Activated CD4-positive, alpha-beta T cell treated with anti-CD3 and anti-CD28 coated beads, Interleukin-2, Interleukin-6, amounts not matched to agents 100 ng/mL and 50 ng/mL, durations not matched to agents 16 hours and 8 hours (primary cell): ENCODE measurements around the gene ALDH1L1.

Experiments used
- DNase-seq: peaks from one replicate; pipeline ENCODE4 v3.0.0-alpha.2; 2020

The ALDH1L1 gene

DNA sequence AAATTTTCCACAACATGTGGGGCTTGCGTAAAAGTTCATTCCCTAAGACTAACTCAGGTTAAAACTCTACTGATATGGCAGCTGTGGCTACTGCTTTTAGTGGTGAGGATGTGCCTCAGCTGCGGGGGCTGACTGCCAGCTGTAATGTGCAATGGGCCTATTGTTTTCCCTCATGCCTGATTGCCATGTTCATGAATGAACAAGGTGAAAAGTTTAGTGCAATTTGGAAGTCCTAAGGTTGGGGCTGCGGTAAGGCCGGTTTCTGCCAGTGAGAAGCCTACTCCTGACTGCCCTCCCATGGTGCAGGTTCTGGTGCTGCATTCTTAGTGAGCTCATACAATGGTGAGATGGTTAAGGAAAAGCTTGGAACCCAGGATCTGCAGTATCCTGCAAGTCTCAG is 10.9 kb upstream of the ALDH1L1 start:
- DNase-seq, result no peak

DNA sequence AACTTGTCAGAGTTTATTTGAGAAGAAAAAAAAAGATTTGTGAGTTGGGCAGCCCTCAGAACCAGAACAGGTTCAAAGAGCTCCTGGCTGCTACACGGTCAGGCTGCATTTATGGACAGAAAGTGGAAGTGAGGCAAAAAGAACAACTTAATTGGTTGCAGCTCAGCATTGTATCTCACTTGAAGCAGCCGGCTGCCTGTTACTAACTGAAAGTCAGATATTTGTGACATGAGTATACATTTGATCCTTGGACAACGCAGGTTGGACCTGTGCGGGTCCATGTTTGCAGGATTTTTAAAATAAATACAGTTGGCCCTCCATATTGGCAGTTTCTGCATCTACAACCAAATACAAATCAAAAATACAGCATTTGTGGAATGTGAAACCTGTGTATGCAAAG is 7.5 kb upstream of the ALDH1L1 start:
- DNase-seq, result no peak

DNA sequence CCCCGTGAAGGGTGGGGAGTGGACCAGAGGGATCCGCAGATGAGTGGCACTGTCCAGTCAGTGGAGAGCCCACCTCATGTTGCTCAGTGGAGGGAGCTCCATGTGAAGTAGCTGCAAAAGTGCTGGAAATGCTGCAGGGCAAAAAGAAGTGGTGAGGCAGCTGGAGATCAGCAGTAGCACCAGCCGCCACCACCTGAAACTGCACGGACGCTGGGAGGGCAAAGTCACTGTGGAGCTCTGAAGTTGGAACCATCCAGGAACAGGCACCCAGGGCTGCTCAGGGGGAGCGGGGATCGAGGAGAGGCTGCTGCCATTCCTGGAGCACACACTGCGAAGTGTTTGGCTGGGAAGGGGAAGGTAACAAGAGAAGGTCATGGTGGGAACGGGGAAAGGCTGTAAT is 6.4 kb upstream of the ALDH1L1 start:
- no peak for DNase-seq

DNA sequence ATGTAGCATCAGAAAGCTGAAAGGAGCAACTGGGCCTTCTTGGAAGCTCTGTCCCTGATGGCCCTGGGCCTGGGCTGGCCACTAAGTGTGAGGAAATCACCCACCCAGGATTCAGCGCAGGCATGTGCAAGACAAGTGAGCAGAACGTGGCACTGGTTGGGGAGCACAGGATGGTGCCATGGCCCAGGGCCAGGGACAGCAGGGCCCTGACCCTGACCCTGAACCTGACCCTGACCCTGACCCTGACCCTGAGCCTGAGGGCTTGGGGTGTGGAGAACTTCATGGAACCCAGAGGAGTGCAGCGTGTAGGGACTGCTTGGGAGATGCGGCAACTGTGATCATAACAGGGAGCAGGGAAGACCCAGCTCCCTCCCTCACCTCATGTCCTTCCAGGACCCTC is 5.9 kb upstream of the ALDH1L1 start:
- no peak for DNase-seq

DNA sequence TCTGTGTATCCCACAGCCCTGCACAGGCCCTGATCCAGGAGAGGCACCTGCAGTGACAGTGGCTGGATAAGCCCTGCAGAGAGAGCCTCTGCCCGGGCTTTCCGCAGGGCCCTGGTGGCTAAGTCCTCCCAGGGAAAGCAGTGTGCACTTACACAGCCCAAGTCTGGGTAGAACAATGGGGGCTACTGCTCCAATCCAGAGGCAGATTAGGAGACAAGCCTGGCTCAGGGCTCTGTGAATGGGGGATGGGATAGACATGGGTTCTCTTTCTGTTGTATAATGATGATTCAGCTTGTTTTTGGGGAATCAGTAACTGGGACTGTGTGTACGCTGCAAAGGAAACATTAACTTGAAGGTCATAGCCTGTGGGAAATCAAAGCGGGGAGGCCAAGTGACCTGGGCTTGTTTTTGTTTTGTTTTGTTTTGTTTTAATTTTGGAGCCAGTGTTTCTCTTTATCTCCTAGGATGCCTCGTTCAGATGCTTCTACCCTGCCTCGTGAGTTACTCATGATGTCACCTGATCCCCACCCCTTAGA is 4.1 kb upstream of the ALDH1L1 start:
- no peak for DNase-seq

DNA sequence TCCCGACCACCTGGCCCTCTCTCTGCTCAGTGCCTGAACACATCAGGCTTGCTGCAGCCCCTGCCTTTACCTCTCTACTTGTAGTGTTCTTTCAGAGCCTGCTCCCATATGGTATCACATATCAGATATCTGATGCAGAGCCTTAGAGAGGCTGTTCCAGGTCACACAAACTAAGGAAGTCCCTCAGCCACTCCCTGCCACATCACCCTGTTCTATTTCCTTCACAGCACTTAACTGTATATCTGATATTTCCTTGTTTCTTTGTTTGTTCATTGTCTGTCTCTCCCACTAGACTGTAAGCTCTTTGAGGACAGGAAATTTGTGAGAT is 976 bp upstream of the ALDH1L1 start:
- DNase-seq, result no peak

DNA sequence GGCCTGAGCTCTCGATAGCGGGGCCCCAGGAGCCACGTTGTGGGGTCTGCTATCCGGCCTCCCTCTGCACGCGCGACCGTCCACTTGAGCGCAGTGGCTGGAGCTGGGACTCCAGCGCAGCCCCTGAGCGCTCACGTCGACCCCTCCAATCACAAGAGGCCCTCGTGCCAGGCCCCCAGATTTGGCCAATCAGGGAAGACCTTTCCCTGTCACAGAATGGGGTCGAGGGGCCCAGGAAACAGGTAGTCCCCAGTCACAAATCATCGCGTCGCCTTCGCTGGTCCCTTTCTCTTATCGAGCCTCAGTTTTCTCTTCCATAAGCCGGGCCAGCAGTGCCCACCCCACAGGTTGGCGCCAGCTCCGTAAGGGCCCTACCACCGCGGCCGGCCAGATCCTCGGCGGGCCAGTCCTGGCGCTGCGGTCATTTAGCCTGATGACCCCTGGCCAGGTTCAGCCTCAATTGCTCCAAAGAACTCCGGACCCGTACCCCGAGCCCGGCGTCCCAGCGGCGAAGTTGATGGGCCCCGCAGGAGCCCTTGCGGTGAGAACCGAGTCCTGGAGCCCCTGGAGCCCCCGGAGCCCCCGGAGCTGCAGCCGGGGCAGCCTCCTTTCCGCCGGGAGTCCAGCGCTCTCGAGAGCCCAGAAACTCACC is 435 bp downstream of the ALDH1L1 start:
- no peak for DNase-seq

DNA sequence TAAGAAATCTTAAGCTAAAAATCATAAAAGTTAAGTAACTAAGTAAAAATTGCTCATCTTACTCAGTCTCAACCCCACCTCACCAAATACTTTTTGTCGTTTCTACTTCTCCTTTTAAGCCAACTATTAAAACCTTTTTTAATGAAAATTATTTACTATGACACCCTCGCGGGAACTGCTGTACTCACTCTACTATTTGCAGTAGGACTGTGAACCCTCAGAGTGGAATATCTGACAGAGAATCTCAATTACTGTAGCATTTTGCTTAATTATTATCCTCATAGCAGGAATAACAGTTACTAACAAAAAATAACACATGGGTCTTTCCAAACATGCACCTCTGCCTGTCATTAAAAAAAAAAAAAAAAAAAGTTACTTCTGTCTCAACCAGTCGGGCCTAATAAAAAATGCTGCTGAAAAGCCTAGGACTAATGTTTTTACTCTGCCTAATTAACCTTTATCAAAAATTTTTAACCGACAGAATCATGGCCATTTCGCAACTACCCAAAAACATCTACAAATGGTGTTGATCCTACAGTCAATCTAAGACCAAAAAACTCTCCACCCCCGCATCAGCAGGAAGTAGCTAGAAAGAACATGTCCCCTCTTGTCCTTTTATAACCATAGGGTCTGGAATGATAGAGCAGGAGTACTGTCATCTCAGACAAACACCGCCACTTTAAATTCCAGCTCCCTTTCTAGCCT is 10.2 kb downstream of the ALDH1L1 start:
- no peak for DNase-seq

DNA sequence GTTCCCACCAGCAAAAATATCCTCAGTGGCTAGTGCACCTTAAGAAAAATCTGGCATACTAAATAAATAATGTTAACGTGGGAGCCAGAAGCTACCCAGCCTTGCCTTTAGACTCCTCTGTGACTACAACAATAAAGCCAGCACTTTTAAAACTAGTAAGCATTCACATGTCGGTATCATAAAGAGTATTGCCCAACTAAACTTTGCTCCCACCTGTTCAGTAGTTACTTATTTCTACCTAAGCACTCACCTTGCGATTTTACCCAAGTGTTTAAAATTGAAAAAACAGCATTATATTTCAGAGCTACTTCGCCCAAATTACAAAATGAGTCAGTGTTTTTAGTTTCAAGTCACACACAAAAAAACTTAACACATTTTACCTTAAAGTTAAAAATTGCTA is 12.8 kb downstream of the ALDH1L1 start:
- no peak for DNase-seq

DNA sequence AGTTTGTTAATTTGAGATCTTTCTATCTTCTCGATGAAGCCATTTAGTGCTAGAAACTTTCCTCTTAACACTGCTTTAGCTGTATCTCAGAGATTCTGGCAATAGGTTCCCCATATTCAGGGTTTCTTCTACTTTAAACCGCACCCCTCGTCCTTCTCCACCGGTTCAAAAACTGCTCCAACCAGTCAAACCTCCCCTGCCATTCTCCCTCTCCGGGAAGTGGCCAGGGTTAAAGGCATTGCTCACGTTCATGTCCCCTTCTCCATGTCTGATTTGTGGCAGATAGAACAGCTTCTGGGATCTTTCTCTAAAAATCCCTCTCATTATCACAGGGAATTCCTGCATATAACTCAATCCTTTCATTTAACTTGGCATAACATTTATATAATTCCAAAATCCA is 14.4 kb downstream of the ALDH1L1 start:
- DNase-seq, result no peak

DNA sequence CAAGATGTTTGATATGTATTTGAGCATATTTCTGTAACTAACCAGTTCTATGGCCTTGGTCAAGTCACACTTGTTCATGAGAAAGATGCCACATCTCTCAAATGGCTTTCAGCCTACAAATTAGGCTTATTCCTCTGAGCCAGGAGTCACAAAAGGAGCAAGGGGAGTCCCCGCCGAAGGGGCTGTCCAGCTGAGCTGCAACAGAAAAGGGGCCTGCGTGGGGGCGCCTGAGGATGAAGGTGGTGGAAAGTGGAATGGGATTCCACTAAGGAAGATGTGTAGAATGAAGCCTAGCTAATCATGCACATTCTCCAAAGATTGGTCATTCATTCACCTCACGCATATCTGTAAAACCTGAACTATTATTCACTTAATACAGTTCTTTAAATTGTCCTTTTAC is 19.1 kb downstream of the ALDH1L1 start:
- DNase-seq, result no peak

DNA sequence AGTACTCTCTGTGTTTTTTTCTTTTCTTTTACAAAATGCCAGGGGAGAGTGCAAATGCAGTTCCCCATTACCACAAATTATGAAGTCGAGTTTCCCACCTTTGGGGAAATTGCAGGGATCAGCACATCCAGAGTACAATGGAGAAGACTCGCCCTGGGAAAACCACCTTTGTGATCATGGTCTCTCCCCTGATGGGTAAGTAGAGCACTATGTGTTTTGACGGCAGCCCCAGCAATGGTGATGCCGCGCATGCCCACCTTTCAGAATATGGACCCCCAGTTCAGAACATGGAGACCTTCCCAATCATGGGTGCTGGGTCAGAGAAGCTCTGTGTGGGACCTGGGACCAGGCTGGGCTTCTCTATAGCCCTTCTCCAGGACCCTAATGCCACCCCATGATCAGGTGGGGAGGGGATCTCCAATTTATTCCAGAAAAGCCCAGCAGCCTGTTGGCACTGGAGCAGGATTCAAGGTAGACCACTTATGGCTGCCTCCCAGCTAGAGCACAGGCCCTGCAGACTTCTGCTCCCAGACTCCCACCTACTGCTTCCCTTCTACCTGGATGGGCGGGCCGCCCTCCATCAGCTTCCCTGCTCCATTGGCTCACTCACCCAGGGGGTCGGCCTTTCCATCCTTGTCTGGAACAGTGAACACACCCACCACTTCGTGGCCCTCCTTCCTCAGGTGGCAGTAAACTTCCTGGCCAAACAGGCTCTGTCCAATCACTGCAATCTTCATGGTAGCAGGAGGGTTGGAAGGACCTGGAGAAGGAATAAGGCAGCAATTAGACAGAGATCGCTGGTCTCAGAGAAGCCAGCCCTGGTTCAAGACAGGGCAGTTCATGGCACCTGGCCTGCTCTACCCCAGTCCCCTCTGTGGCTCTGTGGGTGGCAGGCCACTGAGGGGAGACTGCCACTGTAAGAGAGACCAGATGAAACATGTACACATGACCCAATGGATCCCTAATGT is 19.9 kb downstream of the ALDH1L1 start:
- DNase-seq, result no peak

DNA sequence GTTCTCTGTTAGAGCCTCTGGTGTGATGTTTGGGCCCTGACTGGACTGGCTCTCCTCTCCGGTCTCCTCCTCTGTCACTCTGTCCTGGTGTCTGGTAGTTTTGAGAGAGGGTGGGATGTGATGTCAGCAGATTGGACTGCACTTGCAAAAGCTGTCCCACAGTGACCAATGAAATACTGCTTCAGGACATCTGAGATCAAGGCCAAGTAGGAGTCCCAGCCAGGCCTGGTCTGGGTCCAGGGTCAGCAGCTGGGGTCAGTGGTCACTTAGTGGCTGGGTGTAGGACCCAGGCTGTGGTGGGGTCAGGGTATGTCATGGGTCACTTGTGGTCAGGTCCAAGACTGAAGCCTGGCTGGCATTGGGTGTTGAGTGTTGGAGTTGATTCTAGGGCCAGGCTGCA is 20.9 kb downstream of the ALDH1L1 start:
- DNase-seq, result no peak

DNA sequence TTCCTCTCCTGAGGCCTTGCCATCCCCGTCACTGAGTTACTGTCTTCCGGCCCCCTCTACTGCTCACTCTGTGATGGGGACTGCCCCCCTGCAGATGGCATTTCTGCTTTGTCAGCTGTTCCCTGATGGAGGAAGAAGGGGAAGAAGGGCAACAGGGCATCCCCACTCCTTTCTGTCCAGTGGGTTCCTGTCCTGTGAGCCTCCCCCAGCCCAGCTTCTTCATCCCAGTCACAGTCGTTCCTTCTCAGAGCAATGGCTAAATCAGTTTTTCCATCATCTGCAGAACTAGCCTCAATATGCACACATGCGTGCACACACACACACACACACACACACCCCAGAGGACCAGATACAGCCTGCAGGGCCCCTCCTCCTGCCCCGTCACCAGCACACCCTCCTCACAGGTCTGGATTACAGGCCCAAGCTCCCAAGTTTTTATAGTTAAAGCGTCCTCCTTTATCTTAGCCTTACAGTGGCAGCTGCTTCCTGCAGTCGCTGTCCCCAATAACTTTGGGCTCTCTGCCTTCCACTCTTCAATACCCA is 21.4 kb downstream of the ALDH1L1 start:
- DNase-seq, result no peak

DNA sequence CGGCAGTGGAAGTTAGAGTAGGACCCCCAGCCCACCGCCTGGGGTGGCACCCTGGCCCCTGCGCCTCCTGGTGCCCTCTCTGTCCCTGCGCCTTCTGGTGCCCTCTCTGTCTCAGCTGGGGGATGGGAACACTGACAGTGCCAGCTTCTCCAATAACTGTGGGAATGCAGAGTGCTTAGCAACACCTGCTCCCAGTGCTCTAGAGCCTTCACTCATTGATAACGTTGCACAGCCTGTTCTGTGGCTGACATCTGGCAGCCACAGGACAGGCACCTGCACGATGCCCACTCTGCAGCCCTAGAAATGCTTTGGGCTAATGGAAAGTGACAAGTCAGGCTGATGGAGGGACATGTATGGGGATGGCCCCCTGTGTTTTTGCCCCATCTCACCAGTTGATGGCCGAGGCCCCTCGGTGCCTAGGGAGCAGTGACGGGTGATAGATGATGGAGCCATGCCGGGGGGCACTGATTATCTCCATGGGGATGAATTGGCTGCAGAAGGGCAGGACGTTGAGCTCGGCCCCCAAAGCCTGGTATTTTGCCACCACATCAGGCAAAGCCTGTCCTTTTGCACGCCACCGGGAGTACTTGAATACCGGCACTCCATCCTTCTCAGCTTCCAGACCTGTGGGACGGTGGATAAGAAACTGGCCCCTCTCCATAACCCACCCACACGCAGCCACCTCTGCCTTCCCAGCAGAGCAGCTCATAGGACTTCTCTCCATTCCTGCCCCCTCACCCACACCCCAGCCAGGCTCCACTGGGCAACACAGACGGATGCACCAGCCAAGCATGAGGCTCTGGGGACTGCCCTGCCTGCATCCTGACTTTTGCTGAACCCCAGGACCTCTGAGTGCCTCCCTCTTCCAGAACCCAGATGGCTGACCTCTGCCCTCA is 22.1 kb downstream of the ALDH1L1 start:
- DNase-seq, result no peak

DNA sequence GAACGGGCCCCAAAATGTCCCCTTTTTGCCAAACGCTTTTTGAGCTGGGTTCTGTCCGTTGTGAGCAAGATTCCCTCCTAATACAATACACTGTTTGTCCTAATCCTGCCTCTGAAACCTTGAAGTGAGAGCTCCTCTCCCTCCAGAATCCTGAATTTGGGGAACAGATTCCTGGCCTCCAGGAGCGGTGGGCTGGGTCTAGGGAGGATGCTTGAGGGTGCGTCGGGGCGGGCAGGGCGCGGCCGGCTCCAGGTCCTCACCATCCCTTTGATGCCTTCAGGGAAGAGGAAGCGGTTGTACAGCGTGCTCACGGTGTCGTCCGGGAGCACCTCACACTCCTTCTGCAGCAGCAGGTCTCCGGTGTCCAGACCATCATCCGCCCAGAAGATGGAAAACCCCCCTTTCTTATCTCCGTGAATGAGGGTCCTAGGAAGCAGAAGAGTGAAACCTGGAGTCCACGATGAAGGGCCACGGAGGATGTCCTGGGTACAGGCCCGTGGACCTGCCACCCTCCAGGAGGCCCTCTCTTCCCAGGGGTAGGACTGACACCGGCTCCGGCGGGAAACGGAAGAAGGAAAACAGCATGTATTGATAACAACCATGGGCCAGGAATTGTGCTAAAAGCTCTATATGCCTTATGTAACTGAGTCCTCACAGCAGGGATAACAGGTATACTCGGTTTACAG is 23.2 kb downstream of the ALDH1L1 start:
- DNase-seq, result no peak

DNA sequence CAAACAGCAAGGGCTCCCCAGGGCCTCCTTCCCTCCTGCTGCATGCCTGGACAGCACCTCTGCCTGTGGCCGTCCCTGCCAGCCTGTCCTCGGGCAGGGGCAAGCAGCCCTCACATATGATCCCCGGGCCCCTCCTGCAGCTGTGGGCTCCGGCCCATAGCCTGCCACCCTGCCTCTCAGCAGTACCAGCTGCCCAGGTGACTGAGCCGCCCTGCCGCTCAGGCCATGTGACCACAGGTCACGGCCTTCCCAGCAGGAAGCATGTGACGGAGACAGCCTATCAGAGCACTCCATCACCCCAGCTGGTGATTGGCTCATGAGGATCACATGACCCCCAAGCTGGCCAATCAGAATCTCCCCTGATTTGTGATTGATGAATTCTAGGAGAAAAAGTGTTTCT is 23.9 kb downstream of the ALDH1L1 start:
- peak; percentile 4 for DNase-seq

DNA sequence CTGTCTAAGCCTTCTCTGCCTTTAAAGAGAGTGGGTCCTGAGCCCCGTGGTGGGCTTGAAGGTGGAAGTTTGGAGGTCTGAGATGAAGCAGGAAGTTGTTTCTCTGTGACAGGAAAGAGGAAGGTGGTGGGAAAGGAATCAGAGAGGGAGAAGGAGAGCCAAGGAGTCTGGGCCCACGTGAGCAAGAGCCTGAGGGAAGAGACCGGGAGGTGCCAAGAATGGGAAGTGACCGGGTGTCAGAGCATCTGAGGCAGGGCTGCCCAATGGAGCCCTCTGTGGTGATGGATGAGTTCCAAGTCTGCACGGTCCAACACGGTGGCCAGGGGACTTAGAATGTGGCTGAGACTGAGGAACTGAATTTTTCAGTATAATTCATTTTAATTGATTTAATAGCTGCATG is 24.6 kb downstream of the ALDH1L1 start:
- DNase-seq, result no peak

DNA sequence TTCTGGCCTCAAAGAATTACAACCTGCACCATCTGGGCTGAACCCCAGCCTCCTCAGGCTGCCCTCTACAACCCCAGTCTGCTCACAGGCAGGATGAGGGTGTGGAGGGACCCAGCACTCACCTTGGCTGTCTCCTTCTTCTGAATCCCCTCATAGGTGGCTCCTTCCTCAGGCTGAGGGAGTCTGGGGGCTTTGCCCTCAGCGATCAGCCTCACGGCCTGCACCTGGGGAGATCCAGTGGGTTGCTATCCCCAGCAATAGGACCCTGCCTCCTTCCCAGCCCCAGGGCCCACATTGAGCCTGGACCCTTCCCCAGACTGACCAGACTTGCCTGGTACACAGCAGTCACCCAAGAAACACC is 25.1 kb downstream of the ALDH1L1 start:
- no peak for DNase-seq

DNA sequence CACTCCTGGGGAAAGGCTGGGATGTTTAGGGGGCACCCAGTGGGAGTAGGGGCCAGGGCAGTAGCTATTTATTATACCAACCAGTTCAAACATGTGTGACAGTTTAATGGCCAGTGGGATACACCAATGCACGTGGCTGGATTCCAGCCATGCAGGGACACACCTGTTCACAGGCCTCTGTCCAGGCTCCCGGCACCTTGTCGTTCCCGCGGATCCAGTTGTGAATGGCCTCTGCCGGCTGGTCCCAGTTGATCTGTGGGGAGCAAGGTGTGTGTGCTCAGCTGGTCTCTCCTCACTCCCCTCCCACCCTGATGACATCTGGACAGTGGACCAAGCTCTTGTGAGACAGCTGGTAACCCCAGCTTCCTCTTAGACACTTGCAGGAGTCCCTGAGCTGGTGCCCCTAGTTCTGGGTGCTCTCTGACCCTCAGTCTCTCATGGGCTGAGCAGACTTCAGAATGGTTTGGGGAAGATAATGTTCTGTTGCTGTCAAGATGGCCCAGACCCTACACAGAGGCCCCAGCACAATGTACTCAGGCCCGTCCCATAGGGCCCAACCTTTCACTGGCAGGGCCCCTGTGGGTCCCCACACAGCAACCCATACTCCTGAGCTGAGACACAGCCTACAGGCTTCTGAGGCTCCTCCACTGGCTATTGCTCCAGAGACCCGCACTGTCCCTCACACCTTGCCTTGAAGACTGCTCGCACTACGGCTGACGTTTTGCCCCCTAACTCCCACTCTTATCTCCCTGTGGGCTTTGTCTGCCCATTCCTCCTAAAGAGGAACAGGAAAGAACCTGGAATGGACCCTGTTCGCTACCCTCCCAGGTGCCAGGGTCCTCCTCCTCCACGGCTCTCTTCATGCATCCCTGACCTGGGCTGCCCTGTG is 25.8 kb downstream of the ALDH1L1 start:
- DNase-seq, result no peak
